GM23338 (cell line): Measurements from ENCODE around the gene FGF4. TPM values are rescaled to one million over a fixed set of nuclear protein-coding genes. Genes with fewer than 3 reads are reported as not detected.

Experiments
- ATAC-seq: fragments of 200-7000 bp; cut with Tn5 transposase; 3 replicates; pipeline ENCODE4 v1.9.1; 2020
- DNase-seq: peaks from one replicate; pipeline ENCODE4 v3.0.0-alpha.2; 2015; ENCODE audit warnings: low spot score
- H2AFZ ChIP-seq: fragments of 200-600 bp; sonication (generic); 2 replicates; pipeline ENCODE4 v1.8.0; 2016; ENCODE audit warnings: antibody characterized with exemption, mild to moderate bottlenecking, moderate library complexity
- H3F3A ChIP-seq: fragments of 200-600 bp; sonication (generic); replicated peaks from 2 replicates; pipeline ENCODE4 v1.8.0; 2017; ENCODE audit warnings: antibody characterized with exemption, mixed run types, low read depth
- H3K27ac ChIP-seq: fragments of 200-600 bp; sonication (generic); 2 replicates; pipeline ENCODE4 v1.6.1; 2016; ENCODE audit warnings: low read depth
- H3K27me3 ChIP-seq: fragments of 200-600 bp; sonication (generic); 2 replicates; pipeline ENCODE4 v1.8.0; 2016; ENCODE audit warnings: mild to moderate bottlenecking, mixed run types, moderate library complexity; ENCODE audit not compliant: insufficient read depth
- H3K36me3 ChIP-seq: fragments of 200-600 bp; sonication (generic); 2 replicates; pipeline ENCODE4 v1.8.0; 2016; ENCODE audit warnings: mild to moderate bottlenecking; ENCODE audit not compliant: insufficient read depth
- H3K4me1 ChIP-seq: fragments of 200-600 bp; sonication (generic); 2 replicates; pipeline ENCODE4 v1.8.0; 2016; ENCODE audit warnings: mild to moderate bottlenecking, moderate library complexity; ENCODE audit not compliant: insufficient read depth
- H3K4me2 ChIP-seq: fragments of 200-600 bp; sonication (generic); 2 replicates; pipeline ENCODE4 v1.7.1; 2017; ENCODE audit warnings: mixed run types
- H3K4me3 ChIP-seq: fragments of 200-600 bp; sonication (generic); 2 replicates; pipeline ENCODE4 v1.6.1; 2016; ENCODE audit warnings: mixed run types
- H3K79me2 ChIP-seq: fragments of 200-600 bp; sonication (generic); replicated peaks from 2 replicates; pipeline ENCODE4 v1.8.0; 2017; ENCODE audit warnings: mild to moderate bottlenecking; ENCODE audit not compliant: insufficient read depth
- H3K9me2 ChIP-seq: fragments of 200-600 bp; sonication (generic); 2 replicates; pipeline ENCODE4 v1.8.0; 2017; ENCODE audit not compliant: insufficient read depth
- H4K20me1 ChIP-seq: fragments of 200-600 bp; sonication (generic); replicated peaks from 2 replicates; pipeline ENCODE4 v1.8.0; 2017; ENCODE audit warnings: mild to moderate bottlenecking; ENCODE audit not compliant: insufficient read depth
- H3K27ac Mint-ChIP-seq: 2 replicates; pipeline ENCODE4 v1.8.0; 2020; ENCODE audit warnings: inconsistent platforms, mild to moderate bottlenecking, moderate library complexity, mixed read lengths
- H3K27me3 Mint-ChIP-seq: 3 replicates; pipeline ENCODE4 v1.8.0; 2022; ENCODE audit warnings: low read depth, mild to moderate bottlenecking, moderate library complexity, mixed read lengths, inconsistent platforms; ENCODE audit not compliant: insufficient read depth, poor library complexity
- H3K36me3 Mint-ChIP-seq: 3 replicates; pipeline ENCODE4 v1.8.0; 2021; ENCODE audit warnings: low read depth, mild to moderate bottlenecking, inconsistent platforms, moderate library complexity, mixed read lengths
- H3K4me1 Mint-ChIP-seq: 3 replicates; pipeline ENCODE4 v1.8.0; 2020; ENCODE audit warnings: mild to moderate bottlenecking, inconsistent platforms, mixed read lengths
- H3K4me3 Mint-ChIP-seq: 3 replicates; pipeline ENCODE4 v1.8.0; 2021; ENCODE audit warnings: moderate library complexity, mild to moderate bottlenecking, inconsistent platforms, mixed read lengths
- H3K9me3 Mint-ChIP-seq: 3 replicates; pipeline ENCODE4 v1.8.0; 2020; ENCODE audit warnings: moderate library complexity, mild to moderate bottlenecking, inconsistent platforms, mixed read lengths
- CREB1 ChIP-seq: fragments of 250-450 bp; sonication (Bioruptor Pico); IDR thresholded peaks from 2 replicates; pipeline ENCODE4 v1.5.0; 2020; ENCODE audit warnings: low read depth, mild to moderate bottlenecking, moderate library complexity
- EZH2 ChIP-seq: fragments of 200-600 bp; sonication (generic); IDR thresholded peaks from one replicate; pipeline ENCODE4 v1.8.0; 2017; ENCODE audit warnings: antibody characterized with exemption, mild to moderate bottlenecking, low read depth; ENCODE audit not compliant: unreplicated experiment
- EZH2phosphoT487 ChIP-seq: fragments of 200-600 bp; sonication (generic); IDR thresholded peaks from one replicate; pipeline ENCODE4 v1.8.1; 2018; ENCODE audit warnings: antibody characterized with exemption; ENCODE audit not compliant: unreplicated experiment
- JUNB ChIP-seq: IDR thresholded peaks from one replicate; pipeline ENCODE4 v1.6.1; 2016; ENCODE audit warnings: antibody characterized with exemption; ENCODE audit not compliant: unreplicated experiment
- NANOG ChIP-seq: IDR thresholded peaks from 2 replicates; pipeline ENCODE4 v1.6.1; 2016; ENCODE audit warnings: antibody characterized with exemption, borderline replicate concordance
- POLR2AphosphoS5 ChIP-seq: IDR thresholded peaks from 2 replicates; pipeline ENCODE4 v1.6.1; 2016; ENCODE audit warnings: antibody characterized with exemption, low read depth
- STAT1 ChIP-seq: IDR thresholded peaks from one replicate; pipeline ENCODE4 v1.6.1; 2016; ENCODE audit warnings: antibody characterized with exemption; ENCODE audit not compliant: unreplicated experiment
- ZNF331 ChIP-seq: fragments of 250-450 bp; sonication (Bioruptor Pico); IDR thresholded peaks from 2 replicates; pipeline ENCODE4 v1.5.0; 2020; ENCODE audit warnings: low read depth, mild to moderate bottlenecking, moderate library complexity
- polyA plus RNA-seq: library from polyadenylated mRNA; unstranded; fragments of >200 nt; fragmentation: Nextera tagmentation; extraction: Ambion mirVana; gene quantifications from 2 replicates; pipeline ENCODE4 v1.2.1, GENCODE V29; 2016
- total RNA-seq: library from RNA; depleted of rRNA; stranded (reverse); fragments of >200 nt; shearing (Covaris generic); gene quantifications from 2 replicates; pipeline ENCODE4 v1.2.3, GENCODE V29; 2014
- TF ChIP-seq, protein P1 (sequence below), 2 experiments: fragments of 200-600 bp in 1 of 2; sonication (generic) in 1 of 2; conservative IDR thresholded peaks; 2 replicates each; pipeline versions ENCODE4 v1.5.1 to v1.6.1; 2016 to 2017; ENCODE audit warnings: antibody characterized with exemption in 2 of 2, low read depth in 2 of 2, mild to moderate bottlenecking in 2 of 2, moderate library complexity in 1 of 2
- TF ChIP-seq, protein P2 (sequence below): fragments of 250-450 bp; sonication (Bioruptor Pico); IDR thresholded peaks from 2 replicates; pipeline ENCODE4 v1.5.0; 2020; ENCODE audit warnings: mild to moderate bottlenecking, moderate library complexity

The FGF4 gene
- total and polyA plus RNA-seq, 2 experiments from 2014 or later, result 4.8 to 13.1 TPM

DNA sequence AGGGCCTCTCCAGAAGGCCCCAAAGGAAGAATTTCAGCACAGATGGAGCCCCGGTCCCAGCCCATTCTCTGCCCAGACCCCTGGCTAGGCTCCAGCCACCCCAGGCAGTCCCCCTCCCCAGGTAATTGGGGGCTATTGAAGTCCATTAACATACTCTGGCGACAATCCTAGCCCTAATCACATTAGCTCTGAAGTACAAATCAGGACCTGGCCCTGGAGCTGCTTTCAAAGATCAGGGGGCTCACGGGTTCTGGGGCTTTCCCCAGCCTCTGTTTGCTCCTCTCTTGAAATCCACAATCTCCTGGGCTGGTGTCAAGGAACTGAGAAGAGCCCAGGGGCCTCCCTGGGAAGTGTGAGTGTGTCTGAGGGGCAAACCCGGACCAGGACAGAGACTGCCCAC is 22.3 kb downstream of the FGF4 start:
- no peaks in the 10 kb centered on the region for H3K79me2 ChIP-seq
- DNase-seq (no peak), ATAC-seq (no peak)
- Mint-ChIP-seq H3K27ac (no peak overlapping the region), H3K9me3 (peaks cover 9% of the 10 kb centered on the region), H3K27me3 (peaks cover 6% of the 10 kb centered on the region), H3K36me3 (peaks cover 3% of the 10 kb centered on the region; the same call in 1 of the 3 replicates), H3K4me1 (peaks cover 13% of the 10 kb centered on the region), H3K4me3 (no peak overlapping the region)
- no peaks in the 10 kb centered on the region for H3F3A ChIP-seq
- no peaks in the 10 kb centered on the region for H3K27me3 ChIP-seq
- H2AFZ ChIP-seq, result 0 out of 2 replicates have a peak overlapping the region, but pooled peaks have one; percentile 23
- no peaks in the 10 kb centered on the region for H4K20me1 ChIP-seq
- peaks cover 7% of the 10 kb centered on the region; the same call in 1 of the 2 replicates for H3K4me1 ChIP-seq
- TF ChIP-seq STAT1 (no peak), EZH2 (no peak), JUNB (no peak), NANOG (no peak), POLR2AphosphoS5 (no peak), CREB1 (CRISPR knock-in tag) (no peak), ZNF331 (CRISPR knock-in tag) (no peak), EZH2phosphoT487 (no peak)
- TF ChIP-seq, protein P1, sequence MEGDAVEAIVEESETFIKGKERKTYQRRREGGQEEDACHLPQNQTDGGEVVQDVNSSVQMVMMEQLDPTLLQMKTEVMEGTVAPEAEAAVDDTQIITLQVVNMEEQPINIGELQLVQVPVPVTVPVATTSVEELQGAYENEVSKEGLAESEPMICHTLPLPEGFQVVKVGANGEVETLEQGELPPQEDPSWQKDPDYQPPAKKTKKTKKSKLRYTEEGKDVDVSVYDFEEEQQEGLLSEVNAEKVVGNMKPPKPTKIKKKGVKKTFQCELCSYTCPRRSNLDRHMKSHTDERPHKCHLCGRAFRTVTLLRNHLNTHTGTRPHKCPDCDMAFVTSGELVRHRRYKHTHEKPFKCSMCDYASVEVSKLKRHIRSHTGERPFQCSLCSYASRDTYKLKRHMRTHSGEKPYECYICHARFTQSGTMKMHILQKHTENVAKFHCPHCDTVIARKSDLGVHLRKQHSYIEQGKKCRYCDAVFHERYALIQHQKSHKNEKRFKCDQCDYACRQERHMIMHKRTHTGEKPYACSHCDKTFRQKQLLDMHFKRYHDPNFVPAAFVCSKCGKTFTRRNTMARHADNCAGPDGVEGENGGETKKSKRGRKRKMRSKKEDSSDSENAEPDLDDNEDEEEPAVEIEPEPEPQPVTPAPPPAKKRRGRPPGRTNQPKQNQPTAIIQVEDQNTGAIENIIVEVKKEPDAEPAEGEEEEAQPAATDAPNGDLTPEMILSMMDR (conservative IDR thresholded peaks at IDR 0.05; ENCODE audit: low read depth in 2 of 2), result no peak
- TF ChIP-seq, protein P2, sequence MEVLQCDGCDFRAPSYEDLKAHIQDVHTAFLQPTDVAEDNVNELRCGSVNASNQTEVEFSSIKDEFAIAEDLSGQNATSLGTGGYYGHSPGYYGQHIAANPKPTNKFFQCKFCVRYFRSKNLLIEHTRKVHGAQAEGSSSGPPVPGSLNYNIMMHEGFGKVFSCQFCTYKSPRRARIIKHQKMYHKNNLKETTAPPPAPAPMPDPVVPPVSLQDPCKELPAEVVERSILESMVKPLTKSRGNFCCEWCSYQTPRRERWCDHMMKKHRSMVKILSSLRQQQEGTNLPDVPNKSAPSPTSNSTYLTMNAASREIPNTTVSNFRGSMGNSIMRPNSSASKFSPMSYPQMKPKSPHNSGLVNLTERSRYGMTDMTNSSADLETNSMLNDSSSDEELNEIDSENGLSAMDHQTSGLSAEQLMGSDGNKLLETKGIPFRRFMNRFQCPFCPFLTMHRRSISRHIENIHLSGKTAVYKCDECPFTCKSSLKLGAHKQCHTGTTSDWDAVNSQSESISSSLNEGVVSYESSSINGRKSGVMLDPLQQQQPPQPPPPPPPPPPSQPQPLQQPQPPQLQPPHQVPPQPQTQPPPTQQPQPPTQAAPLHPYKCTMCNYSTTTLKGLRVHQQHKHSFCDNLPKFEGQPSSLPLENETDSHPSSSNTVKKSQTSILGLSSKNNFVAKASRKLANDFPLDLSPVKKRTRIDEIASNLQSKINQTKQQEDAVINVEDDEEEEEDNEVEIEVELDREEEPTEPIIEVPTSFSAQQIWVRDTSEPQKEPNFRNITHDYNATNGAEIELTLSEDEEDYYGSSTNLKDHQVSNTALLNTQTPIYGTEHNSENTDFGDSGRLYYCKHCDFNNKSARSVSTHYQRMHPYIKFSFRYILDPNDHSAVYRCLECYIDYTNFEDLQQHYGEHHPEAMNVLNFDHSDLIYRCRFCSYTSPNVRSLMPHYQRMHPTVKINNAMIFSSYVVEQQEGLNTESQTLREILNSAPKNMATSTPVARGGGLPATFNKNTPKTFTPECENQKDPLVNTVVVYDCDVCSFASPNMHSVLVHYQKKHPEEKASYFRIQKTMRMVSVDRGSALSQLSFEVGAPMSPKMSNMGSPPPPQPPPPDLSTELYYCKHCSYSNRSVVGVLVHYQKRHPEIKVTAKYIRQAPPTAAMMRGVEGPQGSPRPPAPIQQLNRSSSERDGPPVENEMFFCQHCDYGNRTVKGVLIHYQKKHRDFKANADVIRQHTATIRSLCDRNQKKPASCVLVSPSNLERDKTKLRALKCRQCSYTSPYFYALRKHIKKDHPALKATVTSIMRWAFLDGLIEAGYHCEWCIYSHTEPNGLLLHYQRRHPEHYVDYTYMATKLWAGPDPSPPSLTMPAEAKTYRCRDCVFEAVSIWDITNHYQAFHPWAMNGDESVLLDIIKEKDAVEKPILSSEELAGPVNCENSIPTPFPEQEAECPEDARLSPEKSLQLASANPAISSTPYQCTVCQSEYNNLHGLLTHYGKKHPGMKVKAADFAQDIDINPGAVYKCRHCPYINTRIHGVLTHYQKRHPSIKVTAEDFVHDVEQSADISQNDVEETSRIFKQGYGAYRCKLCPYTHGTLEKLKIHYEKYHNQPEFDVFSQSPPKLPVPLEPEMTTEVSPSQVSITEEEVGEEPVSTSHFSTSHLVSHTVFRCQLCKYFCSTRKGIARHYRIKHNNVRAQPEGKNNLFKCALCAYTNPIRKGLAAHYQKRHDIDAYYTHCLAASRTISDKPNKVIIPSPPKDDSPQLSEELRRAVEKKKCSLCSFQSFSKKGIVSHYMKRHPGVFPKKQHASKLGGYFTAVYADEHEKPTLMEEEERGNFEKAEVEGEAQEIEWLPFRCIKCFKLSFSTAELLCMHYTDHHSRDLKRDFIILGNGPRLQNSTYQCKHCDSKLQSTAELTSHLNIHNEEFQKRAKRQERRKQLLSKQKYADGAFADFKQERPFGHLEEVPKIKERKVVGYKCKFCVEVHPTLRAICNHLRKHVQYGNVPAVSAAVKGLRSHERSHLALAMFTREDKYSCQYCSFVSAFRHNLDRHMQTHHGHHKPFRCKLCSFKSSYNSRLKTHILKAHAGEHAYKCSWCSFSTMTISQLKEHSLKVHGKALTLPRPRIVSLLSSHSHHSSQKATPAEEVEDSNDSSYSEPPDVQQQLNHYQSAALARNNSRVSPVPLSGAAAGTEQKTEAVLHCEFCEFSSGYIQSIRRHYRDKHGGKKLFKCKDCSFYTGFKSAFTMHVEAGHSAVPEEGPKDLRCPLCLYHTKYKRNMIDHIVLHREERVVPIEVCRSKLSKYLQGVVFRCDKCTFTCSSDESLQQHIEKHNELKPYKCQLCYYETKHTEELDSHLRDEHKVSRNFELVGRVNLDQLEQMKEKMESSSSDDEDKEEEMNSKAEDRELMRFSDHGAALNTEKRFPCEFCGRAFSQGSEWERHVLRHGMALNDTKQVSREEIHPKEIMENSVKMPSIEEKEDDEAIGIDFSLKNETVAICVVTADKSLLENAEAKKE, result no peak
- H3K4me2 ChIP-seq, result no peak overlapping the region
- H3K27ac ChIP-seq, result no peak overlapping the region
- H3K36me3 ChIP-seq, result no peaks in the 10 kb centered on the region
- H3K4me3 ChIP-seq, result no peak overlapping the region
- no peaks in the 10 kb centered on the region; the same call in 1 of the 2 replicates for H3K9me2 ChIP-seq
